Suppressor macrophage (primary cell): ENCODE measurements around the gene CES5A.
"Not testable (repeated sequence)": the region's sequence is repeated elsewhere in the genome, so short reads cannot be mapped to it uniquely, and the experiment has no call there.

ENCODE experiments used
- DNase-seq, 4 experiments: peaks; one replicate each; pipeline ENCODE4 v3.0.0-alpha.2; 2020 to 2022
- total RNA-seq, 17 experiments: gene quantifications; one replicate each; lab custom pipeline; 2026; ENCODE audit warnings: mixed read lengths in 6 of 17, inconsistent platforms in 3 of 17; lab: John Stamatoyannopoulos, UW

CES5A gene
- 0 to 3.3 (median 0) reads per million in 17 experiments for total RNA-seq

DNA sequence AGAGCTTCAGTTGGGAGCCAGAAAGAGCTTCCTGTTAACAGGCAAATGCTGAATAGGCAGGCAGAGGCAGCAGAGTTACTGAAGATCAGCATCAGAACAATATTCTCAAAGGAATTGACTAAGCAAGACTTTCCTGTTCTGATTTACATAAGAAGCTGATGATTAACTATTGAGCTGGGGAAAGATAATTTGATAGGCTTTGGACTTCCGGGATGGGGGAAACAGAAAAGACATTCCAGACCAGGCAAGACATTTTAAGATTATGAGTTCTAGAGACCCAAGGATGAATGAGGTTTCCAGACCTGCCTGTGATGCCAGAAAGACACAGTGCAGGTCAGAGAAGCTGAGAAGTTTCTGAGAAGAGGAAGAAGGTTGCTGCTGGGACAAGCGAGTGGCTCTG is at the start of gene CES5A:
TSS of gene CES5A (minus strand) at position 101 of the 400 bp plus-strand sequence. CDS start 152 bp downstream, outside the sequence.
- no peak for DNase-seq

GRCh38 chr16:55922662-55923061 is 47.5 kb upstream of the CES5A start:
- no peak for DNase-seq

- peak in 1 of 4 experiments; percentile 11 for DNase-seq
Measured at GRCh38 chr16:55917373-55918160, 42.4 kb upstream of the CES5A start.

DNA sequence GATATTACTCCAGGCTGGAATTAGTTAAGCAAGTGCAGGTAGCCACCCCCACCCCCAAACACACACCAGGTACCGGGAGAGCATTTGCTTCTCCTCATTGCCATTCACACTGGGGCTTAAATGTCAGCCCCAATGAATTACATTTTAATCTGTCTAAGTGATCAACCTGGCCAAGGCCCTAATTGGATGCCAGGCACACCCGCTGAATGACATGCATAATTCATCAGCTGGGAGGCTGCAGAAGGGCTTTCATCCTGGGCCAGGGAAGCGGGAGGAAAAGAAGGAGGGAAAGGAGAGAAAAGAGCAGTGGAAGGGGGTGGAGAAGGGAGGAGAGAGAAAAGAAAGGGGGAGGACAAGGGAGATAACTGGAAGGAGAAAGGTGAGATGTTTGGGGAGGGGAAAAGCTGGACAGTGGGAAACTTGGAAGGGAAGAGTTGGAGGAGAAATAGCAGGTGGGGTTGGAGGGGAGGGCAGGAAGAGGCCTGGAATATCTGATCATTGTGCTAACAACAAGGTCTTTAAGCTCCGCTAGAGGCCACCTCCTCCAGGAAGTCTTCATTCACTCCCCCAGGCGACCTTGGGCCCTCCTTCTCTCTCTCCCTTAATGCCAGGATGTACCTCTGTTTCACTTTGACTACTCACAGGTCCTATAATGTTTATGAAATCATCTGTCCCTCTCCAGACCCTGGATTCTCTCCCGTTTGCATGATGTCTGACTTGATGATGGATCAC is 40.1 kb upstream of the CES5A start:
- DNase-seq, result no peak

GRCh38 chr16:55914383-55914782 is 39.2 kb upstream of the CES5A start:
- no peak for DNase-seq

- no peak for DNase-seq
Measured at GRCh38 chr16:55913716-55914115, 38.5 kb upstream of the CES5A start.

- not testable (repeated sequence) for DNase-seq
Measured at GRCh38 chr16:55913121-55913520, 37.9 kb upstream of the CES5A start.

DNA sequence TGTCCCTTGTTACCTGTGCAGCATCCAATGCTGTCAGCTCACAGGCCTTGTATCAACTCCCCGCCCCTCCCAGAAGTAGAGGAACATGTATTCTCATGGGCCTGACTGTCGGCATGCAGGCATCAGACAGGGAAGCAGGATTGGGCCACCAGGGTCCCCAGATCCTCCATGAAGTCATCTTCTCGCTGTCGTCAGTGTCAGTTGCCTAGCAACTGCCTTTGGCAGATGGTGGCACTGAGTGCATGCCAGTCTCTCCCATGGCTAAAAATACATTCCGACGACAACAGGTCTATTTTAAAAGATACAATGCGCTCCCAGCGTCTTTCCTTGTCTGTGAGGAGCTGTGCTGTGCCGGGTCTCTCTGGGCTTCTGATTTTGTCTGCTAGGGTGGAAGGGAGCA is 36.8 kb upstream of the CES5A start:
- no peak for DNase-seq

GRCh38 chr16:55911616-55912015 is 36.4 kb upstream of the CES5A start:
- no peak for DNase-seq

DNA sequence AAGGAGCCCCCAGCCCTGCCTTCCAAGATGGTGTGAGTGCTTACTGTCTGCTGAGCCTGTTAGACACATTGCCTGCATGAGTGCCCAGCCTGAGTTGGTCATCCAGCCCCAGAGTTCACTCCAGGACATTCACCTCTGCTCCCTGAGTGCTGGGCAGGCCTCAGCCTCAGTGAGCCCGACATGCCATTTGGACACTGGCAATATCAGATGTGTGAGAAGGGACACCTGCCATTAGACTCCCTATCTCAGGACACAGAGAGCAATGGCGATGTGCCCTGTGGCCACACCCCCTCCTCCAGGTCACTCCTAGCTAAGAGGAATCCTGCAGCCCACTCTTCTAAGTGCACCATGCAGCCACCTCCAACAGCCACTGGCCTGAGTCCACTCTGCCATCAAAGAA is 34.7 kb upstream of the CES5A start:
- no peak for DNase-seq

- no peak for DNase-seq
Measured at GRCh38 chr16:55908641-55909040, 33.5 kb upstream of the CES5A start.

GRCh38 chr16:55907661-55908060 is 32.5 kb upstream of the CES5A start:
- no peak for DNase-seq

DNA sequence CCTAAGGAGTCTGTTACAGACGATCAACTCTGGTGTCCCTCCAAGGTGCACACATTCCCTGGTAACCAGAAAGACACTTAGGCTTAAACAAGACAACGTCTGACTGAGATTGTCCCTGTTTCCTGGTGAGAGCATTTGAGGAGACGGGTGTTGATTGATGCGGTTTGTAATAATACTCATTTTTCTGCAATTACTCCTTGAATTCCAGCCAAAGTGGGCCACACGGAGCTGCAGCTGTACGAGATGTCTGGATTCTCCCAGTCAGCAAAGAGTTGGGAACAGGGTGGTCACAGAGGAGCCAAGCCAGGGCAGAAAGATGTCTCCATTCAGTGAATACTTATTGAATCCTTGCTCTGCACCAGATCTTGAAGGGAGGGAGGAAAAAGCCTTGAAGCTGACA is 30.9 kb upstream of the CES5A start:
- DNase-seq, result no peak

GRCh38 chr16:55905651-55906050 is 30.5 kb upstream of the CES5A start:
- DNase-seq, result no peak

DNA sequence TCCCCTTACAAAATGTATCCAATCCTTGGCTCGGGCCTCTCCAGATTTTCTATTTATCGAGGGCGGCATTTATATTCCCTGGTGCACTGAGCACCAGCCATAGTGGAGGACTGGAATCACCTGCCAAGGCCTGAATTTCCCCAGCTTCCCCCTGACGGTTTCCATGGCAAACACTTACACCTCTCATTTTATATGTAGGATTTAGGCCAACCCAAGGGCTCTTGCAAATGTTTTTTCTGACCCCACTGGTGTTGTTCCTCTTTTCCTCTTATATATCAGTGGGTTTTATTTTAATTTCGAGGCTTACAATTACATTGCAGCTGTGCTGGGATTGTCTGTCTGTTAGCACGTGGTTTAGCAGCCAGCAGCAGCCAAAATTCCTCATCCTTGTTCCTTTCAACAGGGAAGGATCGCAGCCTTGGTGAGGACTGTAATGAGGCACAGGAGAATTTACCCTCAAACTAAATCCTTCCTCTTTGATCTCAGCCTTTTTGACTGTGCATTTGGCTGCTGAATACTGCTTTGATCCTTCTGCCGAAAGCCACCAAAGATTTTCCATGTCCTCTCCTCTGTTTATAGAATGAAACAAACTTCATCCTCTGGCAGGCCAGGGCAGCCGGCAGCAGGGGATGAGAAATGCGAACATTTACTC is 26.5 kb upstream of the CES5A start:
- no peak for DNase-seq

DNA sequence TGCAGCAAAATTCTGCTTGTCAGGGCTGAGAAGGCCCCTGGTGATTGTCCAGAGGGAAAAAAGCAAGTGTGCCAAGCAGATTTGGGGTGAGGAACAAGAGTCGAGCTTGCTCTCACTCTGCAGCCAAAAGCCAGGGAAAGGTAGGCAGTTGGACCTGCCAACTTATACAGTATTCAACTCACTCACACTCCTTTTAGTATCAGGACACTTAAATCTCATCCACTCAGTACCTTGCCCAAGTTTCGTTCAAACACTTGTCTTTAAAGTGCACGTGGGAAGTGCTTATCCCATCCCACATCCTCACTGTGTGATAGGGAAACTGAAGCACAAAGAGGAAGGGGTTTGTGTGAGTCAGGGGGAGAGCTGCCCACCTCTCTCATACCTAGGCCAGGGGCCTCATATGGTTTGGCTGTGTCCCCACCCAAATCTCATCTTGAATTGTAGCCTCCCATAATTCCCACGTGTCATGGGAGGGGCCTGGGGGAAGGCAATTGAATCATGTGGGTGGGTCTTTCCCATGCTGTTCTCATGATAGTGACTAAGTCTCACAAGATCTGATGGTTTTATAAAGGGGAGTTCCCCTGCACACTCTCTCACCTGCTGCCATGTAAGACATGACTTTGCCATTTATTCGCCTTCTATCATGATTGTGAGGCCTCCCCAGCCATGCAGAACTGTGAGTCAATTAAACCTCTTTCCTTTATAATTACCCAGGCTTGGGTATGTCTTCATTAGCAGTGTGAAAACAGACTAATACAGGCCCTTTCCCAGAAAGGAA is 25.6 kb upstream of the CES5A start:
- DNase-seq, result no peak

- no peak for DNase-seq
Measured at GRCh38 chr16:55899857-55900256, 24.7 kb upstream of the CES5A start.

- DNase-seq, result no peak
Measured at GRCh38 chr16:55898592-55898991, 23.4 kb upstream of the CES5A start.

DNA sequence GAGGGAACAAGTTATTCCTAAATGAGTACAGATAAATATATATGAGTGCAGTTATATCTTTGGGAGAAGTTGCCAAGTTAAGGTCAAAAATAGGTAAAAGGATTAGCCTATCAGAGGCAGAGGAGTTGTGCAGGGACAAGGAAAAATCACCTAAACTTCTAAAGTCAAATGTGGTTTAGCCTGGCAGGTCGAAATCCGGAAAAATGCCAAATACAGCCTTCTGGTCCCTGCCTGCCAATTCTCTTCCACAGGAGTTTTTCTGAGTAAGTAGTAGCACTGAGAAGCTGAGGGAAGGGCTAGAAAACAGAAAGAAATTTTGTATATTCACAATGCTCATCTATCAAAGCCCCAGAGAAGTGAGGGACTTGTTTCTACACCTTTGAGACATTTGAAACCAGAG is 17.6 kb upstream of the CES5A start:
- DNase-seq, result no peak

GRCh38 chr16:55889518-55889917 is 14.3 kb upstream of the CES5A start:
- no peak for DNase-seq

- no peak for DNase-seq
Measured at GRCh38 chr16:55888546-55888945, 13.4 kb upstream of the CES5A start.

DNA sequence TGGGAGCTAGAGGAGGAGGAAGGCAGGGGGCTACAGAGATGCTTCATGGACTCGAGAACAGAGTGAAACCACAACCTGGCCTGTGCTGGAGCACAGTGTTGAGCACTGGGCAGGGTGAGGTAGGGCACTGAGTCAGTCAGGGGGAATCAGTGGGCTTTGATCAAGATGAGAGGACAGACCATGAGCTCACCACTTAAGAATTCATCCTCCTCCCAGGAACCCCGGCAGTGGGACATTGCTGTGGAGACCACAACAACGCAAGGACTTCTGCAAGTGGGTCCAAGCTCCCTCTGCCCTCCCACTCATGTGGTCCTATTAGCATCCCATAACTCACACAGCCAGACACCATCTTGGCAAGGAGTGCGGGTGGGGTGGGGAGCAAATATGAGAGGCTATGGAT is 1.7 kb upstream of the CES5A start:
- DNase-seq, result no peak

- DNase-seq, result no peak
Measured at GRCh38 chr16:55873122-55873521, 2.1 kb downstream of the CES5A start.
